ENCODE results near the gene TMPRSS13.
"Not testable (repeated sequence)": the region's sequence is repeated elsewhere in the genome, so short reads cannot be mapped to it uniquely, and the experiment has no call there.

TMPRSS13 gene

DNA sequence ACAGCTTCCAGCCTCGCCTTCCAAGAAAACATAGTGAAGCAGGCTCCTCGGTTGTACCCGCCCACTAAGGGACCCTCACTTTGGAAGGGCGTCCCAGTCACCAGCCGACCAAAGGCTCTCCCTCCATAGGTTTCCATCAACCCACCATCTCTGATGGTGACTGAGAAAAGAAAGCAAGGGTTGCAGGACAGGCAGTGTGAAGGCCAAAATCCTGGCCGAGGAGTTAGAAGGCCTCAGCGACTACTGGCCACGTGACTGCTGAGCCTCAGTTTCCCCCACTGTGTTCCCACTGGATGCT is 55.4 kb downstream of the TMPRSS13 start:
- DNase-seq (ENCODE audit: low read depth, low spot score): no peak

DNA sequence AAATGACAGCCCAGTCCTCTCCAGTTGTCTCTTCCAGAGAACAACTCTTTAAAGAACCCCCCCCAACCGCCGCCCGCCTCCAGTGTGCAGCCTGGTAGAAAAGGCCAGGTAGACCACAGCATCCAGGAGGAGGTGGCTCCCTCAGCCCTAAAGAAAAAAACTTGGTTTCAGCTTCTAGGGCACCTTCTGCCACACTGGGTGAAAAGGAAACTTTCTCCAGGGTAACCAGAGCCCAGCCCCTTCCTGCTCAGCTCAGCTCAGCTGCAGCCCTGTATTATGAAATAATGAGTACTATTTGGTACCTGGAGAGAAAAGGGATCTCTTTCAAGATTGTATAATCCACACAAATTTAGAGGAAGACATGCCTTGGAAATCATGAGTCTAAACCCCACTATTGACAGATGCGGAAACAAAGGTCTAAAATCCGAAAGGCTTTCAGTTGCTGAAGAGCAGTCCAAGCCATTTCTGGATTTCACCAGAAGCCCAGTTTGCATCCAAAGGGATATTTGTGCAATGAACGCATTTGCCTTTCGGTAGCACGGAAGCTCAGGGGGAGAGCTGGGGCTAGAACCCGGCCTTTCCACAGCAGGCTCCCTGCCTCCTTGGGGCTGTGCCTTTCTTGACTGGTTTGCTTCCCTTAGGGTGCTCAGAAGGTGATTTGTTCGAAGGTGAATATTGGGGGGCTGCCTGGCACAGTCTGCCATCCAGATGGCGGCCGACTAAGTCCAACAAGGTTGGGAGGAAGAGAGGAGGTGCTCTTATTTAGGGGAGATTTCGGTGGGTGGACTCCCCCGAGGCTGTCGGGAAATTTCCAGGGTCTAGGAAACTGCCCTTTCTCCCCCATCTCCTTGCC is 56.0 kb downstream of the TMPRSS13 start:
- DNase-seq (ENCODE audit: low read depth, low spot score): no peak

DNA sequence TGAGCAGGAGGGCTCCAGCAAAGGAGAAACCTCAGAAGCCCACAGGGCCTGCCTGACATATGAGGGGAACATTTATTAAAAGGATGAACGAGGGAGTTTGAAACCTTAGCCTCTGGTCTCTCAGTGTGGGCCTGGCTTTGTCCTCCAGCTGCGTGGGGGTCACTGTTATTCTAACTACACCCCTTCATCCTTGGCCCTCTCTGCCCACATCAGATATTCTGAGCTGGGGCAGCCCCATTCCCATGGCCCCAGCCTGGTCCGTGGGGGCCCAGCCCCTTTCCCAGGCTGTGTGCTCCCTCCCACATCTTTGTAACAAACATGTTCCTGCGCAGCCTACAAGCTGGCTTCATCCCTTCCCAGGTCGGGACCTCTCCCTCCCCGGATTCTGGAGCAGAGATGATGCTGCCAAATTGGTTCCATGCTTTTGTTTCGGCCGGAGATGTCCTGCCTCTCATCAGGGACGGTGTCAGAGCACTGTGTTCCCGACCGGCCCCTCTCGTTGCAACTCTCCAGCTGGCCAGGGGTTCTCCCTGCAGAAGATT is 56.7 kb downstream of the TMPRSS13 start:
- DNase-seq (ENCODE audit: low read depth, low spot score): no peak

DNA sequence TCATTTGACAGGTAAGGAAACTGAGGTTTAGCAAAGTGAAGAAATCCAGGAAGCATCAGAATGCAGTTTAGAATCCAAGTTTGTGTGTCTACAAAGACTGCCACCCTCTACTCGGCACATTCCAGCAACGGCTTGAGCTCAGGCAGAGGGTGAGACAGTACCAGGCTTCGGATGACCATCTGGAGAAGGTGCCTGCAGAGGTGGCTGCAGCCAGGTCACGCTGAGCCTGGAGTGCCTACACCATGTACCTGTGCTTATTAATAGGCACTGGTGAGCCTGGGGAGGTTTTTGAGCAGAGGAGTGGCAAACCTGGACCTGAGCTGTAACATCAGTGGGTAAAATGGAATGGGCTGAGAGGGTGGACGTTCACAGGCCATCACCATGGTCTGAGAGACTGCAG is 57.4 kb downstream of the TMPRSS13 start:
- DNase-seq (ENCODE audit: low read depth, low spot score): no peak

DNA sequence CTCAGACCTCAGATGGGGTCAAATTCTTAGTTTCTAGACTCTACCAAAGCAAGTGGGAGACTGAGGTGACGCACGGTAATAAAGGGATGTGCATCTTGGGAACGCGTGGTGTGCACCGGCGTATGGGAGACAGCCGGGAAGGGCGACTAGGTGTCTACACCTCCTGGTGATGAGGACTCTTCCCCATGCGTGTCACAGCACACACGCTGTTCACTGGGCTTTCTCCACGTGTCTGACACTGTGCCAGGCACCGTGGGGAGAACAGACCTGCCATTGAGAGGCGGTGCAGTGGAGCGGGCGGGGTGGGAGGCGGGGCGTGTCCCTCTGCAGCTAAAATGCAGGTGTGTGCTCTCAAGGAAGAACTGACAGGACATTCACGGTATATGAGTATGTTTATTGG is 58.0 kb downstream of the TMPRSS13 start:
- DNase-seq (ENCODE audit: low read depth, low spot score): no peak

DNA sequence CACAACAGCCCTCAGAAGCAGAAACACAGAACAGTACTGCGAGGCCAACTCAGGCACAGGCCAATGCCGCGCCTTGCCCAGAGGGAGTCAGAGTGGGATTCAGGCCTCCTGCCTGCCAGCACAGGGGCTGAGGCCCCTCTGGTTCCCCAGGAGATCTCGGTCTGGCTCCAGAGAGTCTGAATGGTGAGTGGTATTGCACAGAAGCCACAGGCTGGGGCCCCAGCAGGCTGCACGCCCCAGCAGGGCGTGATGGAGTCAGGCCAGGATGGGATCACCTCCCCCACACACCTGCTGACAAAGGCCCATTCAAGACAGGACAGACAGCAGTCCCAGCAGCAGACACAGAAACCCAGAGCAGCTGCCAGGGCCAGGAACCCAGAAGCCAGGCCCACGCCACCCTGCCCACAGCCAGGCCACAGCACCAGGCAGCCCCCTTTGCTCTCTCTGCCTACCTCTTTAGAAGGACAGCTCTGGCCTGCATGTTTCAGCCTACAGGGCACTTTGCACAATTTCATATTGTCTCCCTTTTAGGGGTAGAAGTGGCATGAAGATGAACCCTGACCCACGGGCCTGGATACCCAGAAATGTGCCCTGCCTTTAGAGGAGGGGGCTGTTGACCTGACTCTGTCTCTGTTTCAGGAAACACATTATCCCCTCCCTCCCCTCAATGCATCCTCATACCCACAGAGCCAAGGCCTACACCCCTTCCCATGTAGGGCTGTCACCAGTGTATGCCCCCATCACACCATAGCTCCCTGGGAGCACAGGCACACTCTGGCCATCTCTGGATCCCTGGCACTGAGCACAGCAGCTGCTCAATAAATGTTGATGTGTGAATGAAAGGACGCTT is 58.9 kb downstream of the TMPRSS13 start:
- no peak for DNase-seq (ENCODE audit: low read depth, low spot score)

- DNase-seq (ENCODE audit: low read depth, low spot score): no peak
Measured at GRCh38 chr11:117869604-117870003, 59.6 kb downstream of the TMPRSS13 start.

DNA sequence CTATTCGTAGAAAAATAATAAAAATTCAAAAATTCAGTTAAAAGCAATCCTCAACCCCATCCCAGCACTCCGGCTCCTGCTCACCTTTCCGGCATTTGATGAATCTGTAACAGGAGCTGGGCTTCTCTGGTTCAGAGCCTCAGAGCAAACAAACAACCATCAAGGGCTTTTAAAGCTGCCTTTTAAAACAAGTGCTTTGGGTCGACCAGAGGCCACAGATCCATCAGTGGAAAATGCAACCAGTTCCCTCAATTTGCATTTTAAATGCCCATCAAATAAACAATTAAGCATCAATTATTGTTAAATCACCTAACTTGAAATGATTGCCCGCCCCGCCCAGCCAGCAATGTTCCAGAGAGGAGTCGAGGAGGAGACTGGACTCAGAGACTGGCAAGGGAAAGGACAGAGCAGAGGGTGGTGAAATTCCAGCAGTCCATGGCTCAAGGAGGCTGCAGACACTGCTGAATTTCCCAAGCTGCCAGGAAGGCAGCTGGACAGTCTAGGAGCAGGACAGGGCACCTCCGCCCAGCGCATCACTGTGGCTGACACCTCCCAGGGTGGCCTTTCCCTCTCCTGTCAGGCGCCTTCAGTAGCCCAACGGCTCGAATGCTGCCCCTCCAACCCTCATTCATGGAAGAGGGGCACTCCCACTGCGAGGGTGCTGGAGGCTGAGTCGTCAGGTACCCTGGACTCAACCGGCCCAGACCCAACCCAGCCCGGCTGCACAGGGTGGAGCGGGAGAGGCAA is 60.2 kb downstream of the TMPRSS13 start:
- no peak for DNase-seq (ENCODE audit: low read depth, low spot score)

- no peak for DNase-seq (ENCODE audit: low read depth, low spot score)
Measured at GRCh38 chr11:117868088-117868487, 61.1 kb downstream of the TMPRSS13 start.

GRCh38 chr11:117866526-117866925 is 62.7 kb downstream of the TMPRSS13 start:
- DNase-seq (ENCODE audit: low read depth, low spot score): no peak

DNA sequence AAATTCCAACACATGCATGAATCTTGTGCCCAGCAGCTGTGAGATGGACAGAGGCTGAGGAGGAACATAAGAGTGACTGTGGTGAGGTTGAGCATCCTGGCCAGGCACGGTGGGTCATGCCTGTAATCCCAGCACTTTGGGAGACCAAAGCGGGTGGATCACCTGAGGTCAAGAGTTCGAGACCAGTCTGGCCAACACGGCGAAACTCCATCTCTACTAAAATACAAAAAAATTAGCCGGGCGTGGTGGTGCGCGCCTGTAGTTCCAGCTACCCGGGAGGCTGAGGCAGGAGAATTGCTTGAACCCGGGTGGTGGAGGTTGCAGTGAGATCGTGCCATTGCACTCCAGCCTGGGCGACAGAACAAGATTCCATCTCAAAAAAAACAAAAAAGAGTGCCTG is 63.7 kb downstream of the TMPRSS13 start:
- not testable (repeated sequence) for DNase-seq (ENCODE audit: low read depth, low spot score)

- DNase-seq (ENCODE audit: low read depth, low spot score): no peak
Measured at GRCh38 chr11:117863383-117863782, 65.8 kb downstream of the TMPRSS13 start.

DNA sequence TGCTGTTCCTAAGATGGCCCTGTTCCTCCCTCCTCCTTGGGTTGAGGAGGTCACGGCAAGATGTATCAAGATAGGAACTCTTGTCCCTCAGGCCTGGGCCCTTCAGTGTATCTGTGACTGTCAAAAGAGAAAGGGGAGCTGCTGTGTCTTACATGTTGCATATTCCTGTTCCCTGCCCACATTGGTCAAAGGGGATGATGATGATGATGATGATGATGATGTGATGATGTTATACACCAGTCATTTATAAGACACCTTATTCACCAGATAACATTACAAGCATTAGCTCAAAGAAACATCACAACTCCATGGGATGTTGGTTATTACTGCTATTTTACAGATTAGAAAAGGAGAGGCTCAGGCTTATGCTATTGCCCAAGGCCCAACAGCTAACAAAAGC is 66.4 kb downstream of the TMPRSS13 start:
- DNase-seq (ENCODE audit: low read depth, low spot score): no peak

- no peak for DNase-seq (ENCODE audit: low read depth, low spot score)
Measured at GRCh38 chr11:117862019-117862725, 67.0 kb downstream of the TMPRSS13 start.

GRCh38 chr11:117861151-117862018 is 67.8 kb downstream of the TMPRSS13 start:
- no peak for DNase-seq (ENCODE audit: low read depth, low spot score)

GRCh38 chr11:117860139-117860538 is 69.1 kb downstream of the TMPRSS13 start:
- no peak for DNase-seq (ENCODE audit: low read depth, low spot score)

GRCh38 chr11:117859488-117860112 is 69.6 kb downstream of the TMPRSS13 start:
- DNase-seq (ENCODE audit: low read depth, low spot score): no peak

DNA sequence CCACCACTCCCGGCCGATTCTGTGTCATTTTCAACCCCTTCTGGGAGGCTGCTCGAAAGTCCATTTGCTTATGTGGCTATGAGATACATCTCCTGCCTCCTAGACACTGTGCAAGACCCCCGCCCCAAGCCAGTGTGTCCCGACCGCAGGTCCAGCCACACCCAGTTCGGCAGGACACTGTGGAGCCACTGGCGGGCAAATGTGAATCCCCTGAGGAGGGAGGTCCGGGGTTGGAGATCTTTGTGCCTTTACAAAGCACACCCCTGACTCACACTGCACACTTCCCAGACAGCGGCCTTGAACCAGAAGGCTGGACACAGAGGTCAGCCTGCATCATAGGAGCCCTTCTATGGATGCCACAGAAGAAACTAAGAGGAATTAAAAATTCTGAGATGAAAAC is 70.1 kb downstream of the TMPRSS13 start:
- no peak for DNase-seq (ENCODE audit: low read depth, low spot score)

DNA sequence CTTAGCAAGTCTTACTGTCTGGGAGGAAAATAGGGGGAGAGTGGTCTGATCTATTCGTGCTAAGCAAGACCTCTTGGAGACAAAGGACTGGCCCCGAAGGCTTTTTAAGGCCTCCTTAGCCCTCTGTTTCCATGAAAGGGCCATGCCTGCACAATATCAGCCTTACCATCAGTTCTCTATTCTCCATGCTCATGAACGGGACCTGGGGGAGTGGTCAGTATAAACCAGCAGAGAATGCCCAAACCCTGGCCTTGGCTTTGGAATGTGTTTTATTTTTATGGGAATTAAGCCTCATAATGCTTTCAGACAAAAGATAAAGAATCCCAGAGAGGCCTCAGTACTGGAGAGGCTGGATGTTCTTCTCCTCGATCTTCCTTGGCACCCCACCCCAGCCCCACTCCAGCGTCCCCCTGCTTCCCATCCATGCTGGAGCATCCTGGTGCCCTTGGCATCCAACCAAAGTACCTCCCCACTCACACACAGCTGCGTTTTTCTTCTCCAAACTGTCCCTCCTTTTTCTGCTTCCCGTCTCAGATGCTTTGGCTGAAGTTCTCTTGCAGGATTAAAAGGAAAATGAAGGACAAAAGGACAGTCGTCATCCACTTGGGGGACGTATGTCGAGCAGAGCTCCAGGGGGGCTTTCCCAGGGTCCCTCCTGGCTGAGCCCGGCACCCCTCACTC is 71.3 kb downstream of the TMPRSS13 start:
- no peak for DNase-seq (ENCODE audit: low read depth, low spot score)
